Chondrocyte (in vitro differentiated cells): ENCODE results near the gene LRRC4C. TPM values are rescaled to one million over a fixed set of nuclear protein-coding genes. Genes with fewer than 3 reads are reported as not detected.

Source experiments
- DNase-seq: peaks from one replicate; pipeline ENCODE4 v3.0.0; 2021; ENCODE audit warnings: mixed read lengths, low spot score
- H3K27ac Mint-ChIP-seq: one replicate; pipeline ENCODE4 v1.8.0; 2021; ENCODE audit warnings: mild to moderate bottlenecking, moderate library complexity, mixed read lengths; ENCODE audit not compliant: unreplicated experiment
- H3K27me3 Mint-ChIP-seq: 2 replicates; pipeline ENCODE4 v1.8.0; 2021; ENCODE audit warnings: low read depth, mixed read lengths
- H3K36me3 Mint-ChIP-seq: 2 replicates; pipeline ENCODE4 v1.8.0; 2021; ENCODE audit warnings: low read depth, mixed read lengths
- H3K4me1 Mint-ChIP-seq: 2 replicates; pipeline ENCODE4 v1.8.0; 2021; ENCODE audit warnings: low read depth, mild to moderate bottlenecking, mixed read lengths
- H3K4me3 Mint-ChIP-seq: one replicate; pipeline ENCODE4 v1.8.0; 2021; ENCODE audit warnings: mild to moderate bottlenecking, moderate library complexity, mixed read lengths; ENCODE audit not compliant: unreplicated experiment
- H3K9me3 Mint-ChIP-seq: 2 replicates; pipeline ENCODE4 v1.8.0; 2021; ENCODE audit warnings: low read depth, mixed read lengths
- total RNA-seq: library from RNA; stranded (reverse); gene quantifications from 3 replicates; pipeline ENCODE4 v1.2.1, GENCODE V29; 2021
- TF ChIP-seq, protein P1 (sequence below): fragments of 200-600 bp; sonication (generic); IDR thresholded peaks from 2 replicates; pipeline ENCODE4 v1.5.0; 2021; ENCODE audit warnings: antibody characterized with exemption, mild to moderate bottlenecking, moderate library complexity

LRRC4C gene
- total RNA-seq, 1 donor from 2014 or later, result 0.72 TPM

DNA sequence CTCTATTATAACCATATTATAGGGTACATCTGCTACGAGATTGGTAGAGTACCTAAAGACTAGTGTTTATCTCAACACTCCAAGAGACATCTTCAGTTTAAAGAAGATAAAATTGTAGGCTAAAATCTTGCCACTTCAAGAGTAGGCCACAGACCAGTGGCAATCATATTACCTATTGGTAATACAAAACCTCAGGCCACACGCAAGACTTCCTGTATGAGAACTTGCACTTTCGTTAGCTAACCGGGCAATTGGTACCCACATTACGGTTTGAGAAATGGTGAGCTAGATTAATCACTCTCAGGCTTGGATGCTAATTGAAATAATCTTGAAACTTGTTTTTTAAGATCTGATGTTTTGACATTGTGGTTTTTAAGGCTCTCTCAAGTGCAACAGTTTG is 772.7 kb downstream of the LRRC4C start:
- no peak overlapping the region for H3K27ac Mint-ChIP-seq
- no peak for DNase-seq
- H3K36me3 Mint-ChIP-seq, result no peaks in the 10 kb centered on the region
- TF ChIP-seq, protein P1, sequence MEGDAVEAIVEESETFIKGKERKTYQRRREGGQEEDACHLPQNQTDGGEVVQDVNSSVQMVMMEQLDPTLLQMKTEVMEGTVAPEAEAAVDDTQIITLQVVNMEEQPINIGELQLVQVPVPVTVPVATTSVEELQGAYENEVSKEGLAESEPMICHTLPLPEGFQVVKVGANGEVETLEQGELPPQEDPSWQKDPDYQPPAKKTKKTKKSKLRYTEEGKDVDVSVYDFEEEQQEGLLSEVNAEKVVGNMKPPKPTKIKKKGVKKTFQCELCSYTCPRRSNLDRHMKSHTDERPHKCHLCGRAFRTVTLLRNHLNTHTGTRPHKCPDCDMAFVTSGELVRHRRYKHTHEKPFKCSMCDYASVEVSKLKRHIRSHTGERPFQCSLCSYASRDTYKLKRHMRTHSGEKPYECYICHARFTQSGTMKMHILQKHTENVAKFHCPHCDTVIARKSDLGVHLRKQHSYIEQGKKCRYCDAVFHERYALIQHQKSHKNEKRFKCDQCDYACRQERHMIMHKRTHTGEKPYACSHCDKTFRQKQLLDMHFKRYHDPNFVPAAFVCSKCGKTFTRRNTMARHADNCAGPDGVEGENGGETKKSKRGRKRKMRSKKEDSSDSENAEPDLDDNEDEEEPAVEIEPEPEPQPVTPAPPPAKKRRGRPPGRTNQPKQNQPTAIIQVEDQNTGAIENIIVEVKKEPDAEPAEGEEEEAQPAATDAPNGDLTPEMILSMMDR, result no peak
- H3K4me3 Mint-ChIP-seq, result no peak overlapping the region
- no peaks in the 10 kb centered on the region for H3K4me1 Mint-ChIP-seq
- peaks cover 12% of the 10 kb centered on the region for H3K9me3 Mint-ChIP-seq
- H3K27me3 Mint-ChIP-seq, result no peaks in the 10 kb centered on the region

GRCh38 chr11:40683010-40683409 is 776.4 kb downstream of the LRRC4C start:
- Mint-ChIP-seq H3K4me1 (no peaks in the 10 kb centered on the region), H3K9me3 (peaks cover 26% of the 10 kb centered on the region), H3K27me3 (no peaks in the 10 kb centered on the region), H3K36me3 (no peaks in the 10 kb centered on the region), H3K4me3 (no peak overlapping the region), H3K27ac (no peak overlapping the region)
- TF ChIP-seq, protein P1, result no peak
- DNase-seq, result no peak

- H3K9me3 Mint-ChIP-seq, result peaks cover 25% of the 10 kb centered on the region
- no peak overlapping the region for H3K4me3 Mint-ChIP-seq
- no peaks in the 10 kb centered on the region for H3K27me3 Mint-ChIP-seq
- no peaks in the 10 kb centered on the region for H3K4me1 Mint-ChIP-seq
- no peaks in the 10 kb centered on the region for H3K36me3 Mint-ChIP-seq
- TF ChIP-seq, protein P1, result no peak
- H3K27ac Mint-ChIP-seq, result no peak overlapping the region
- no peak for DNase-seq
These were observed 780.2 kb downstream of the LRRC4C start for GRCh38 chr11:40679276-40679675.

DNA sequence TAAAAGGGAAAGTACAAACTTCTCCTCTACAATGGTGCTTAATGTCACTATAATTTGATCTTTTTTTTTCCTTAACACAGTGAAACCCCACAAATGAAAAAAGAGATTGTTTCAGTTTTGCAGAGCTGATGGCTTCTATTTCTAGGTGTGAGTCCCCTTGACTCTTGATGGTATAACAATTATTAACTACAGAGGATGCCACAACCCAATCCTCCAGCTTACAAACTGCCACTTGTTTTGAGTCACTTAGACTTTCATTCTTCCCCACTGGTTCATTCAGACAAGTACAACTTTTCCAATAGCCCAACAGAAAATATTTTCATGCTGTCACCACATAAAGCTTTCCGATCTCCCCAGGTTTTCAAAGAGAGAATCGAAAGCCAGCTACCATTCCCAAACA is 812.2 kb downstream of the LRRC4C start:
- Mint-ChIP-seq H3K27ac (no peak overlapping the region), H3K27me3 (no peaks in the 10 kb centered on the region), H3K9me3 (peaks cover 45% of the 10 kb centered on the region), H3K4me1 (no peaks in the 10 kb centered on the region), H3K36me3 (no peaks in the 10 kb centered on the region), H3K4me3 (no peak overlapping the region)
- no peak for DNase-seq
- TF ChIP-seq, protein P1, result no peak

DNA sequence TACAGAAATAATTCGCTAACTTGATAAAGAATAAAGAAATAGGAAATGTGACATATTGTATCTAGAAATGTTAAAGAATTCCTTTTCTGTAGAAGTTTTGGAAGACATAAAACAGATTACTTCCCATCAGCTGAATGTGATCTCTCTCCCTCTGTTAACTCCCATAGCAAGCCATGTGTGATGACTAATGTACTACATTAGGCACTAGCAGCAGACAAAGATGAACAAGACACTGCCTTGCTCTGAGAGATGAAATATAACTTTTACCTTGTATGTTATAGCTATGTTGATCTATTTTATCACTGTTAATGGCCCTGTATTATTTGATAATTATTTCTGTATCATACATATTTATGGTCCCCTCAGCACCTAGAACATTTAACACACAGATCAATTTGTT is 817.2 kb downstream of the LRRC4C start:
- Mint-ChIP-seq H3K27me3 (no peaks in the 10 kb centered on the region), H3K4me3 (no peak overlapping the region), H3K36me3 (no peaks in the 10 kb centered on the region), H3K4me1 (no peaks in the 10 kb centered on the region), H3K27ac (no peak overlapping the region), H3K9me3 (peaks cover 11% of the 10 kb centered on the region)
- TF ChIP-seq, protein P1, result no peak
- no peak for DNase-seq
